ENCODE data around the gene MRPL23.

The MRPL23 gene

GRCh38 chr11:1948389-1948788, 1.3 kb downstream of the MRPL23 start:
- Histone ChIP-seq H3K36me3 (ENCODE audit: control insufficient read depth, insufficient read depth, low read length) (no peaks in the 10 kb centered on the region), H3K27me3 (ENCODE audit: control insufficient read depth, insufficient read depth, low read length) (no peaks in the 10 kb centered on the region), H3K27ac (ENCODE audit: low read depth, low read length) (no peak overlapping the region), H3K4me3 (ENCODE audit: low read depth, low read length) (no peak overlapping the region), H3K9me3 (ENCODE audit: control insufficient read depth, insufficient read depth, low read length) (no peaks in the 10 kb centered on the region), H3K9ac (ENCODE audit: low read depth, low read length) (no peak overlapping the region), H3K4me1 (ENCODE audit: control insufficient read depth, insufficient read depth, low read length) (no peaks in the 10 kb centered on the region)

GRCh38 chr11:1949302-1949701, 2.2 kb downstream of the MRPL23 start:
- Histone ChIP-seq H3K9me3 (ENCODE audit: control insufficient read depth, insufficient read depth, low read length) (no peaks in the 10 kb centered on the region), H3K27ac (ENCODE audit: low read depth, low read length) (no peak overlapping the region), H3K9ac (ENCODE audit: low read depth, low read length) (no peak overlapping the region), H3K27me3 (ENCODE audit: control insufficient read depth, insufficient read depth, low read length) (no peaks in the 10 kb centered on the region), H3K36me3 (ENCODE audit: control insufficient read depth, insufficient read depth, low read length) (no peaks in the 10 kb centered on the region), H3K4me3 (ENCODE audit: low read depth, low read length) (no peak overlapping the region), H3K4me1 (ENCODE audit: control insufficient read depth, insufficient read depth, low read length) (no peaks in the 10 kb centered on the region)

GRCh38 chr11:1949922-1950321, 2.8 kb downstream of the MRPL23 start:
- Histone ChIP-seq H3K9ac (ENCODE audit: low read depth, low read length) (no peak overlapping the region), H3K36me3 (ENCODE audit: control insufficient read depth, insufficient read depth, low read length) (no peaks in the 10 kb centered on the region), H3K4me1 (ENCODE audit: control insufficient read depth, insufficient read depth, low read length) (no peaks in the 10 kb centered on the region), H3K27ac (ENCODE audit: low read depth, low read length) (no peak overlapping the region), H3K9me3 (ENCODE audit: control insufficient read depth, insufficient read depth, low read length) (no peaks in the 10 kb centered on the region), H3K4me3 (ENCODE audit: low read depth, low read length) (no peak overlapping the region), H3K27me3 (ENCODE audit: control insufficient read depth, insufficient read depth, low read length) (no peaks in the 10 kb centered on the region)

- Histone ChIP-seq H3K4me1 (ENCODE audit: control insufficient read depth, insufficient read depth, low read length) (no peaks in the 10 kb centered on the region), H3K4me3 (ENCODE audit: low read depth, low read length) (no peak overlapping the region), H3K27ac (ENCODE audit: low read depth, low read length) (no peak overlapping the region)
These were observed 5.8 kb downstream of the MRPL23 start for GRCh38 chr11:1952806-1953482.

GRCh38 chr11:1953489-1954266, 6.5 kb downstream of the MRPL23 start:
- no peak overlapping the region for H3K27ac ChIP-seq (ENCODE audit: low read depth, low read length)
- H3K9ac ChIP-seq (ENCODE audit: low read depth, low read length), result no peak overlapping the region
- no peaks in the 10 kb centered on the region for H3K27me3 ChIP-seq (ENCODE audit: control insufficient read depth, insufficient read depth, low read length)
- H3K4me3 ChIP-seq (ENCODE audit: low read depth, low read length), result no peak overlapping the region
- H3K36me3 ChIP-seq (ENCODE audit: control insufficient read depth, insufficient read depth, low read length), result no peaks in the 10 kb centered on the region
- no peaks in the 10 kb centered on the region for H3K4me1 ChIP-seq (ENCODE audit: control insufficient read depth, insufficient read depth, low read length)
- no peaks in the 10 kb centered on the region for H3K9me3 ChIP-seq (ENCODE audit: control insufficient read depth, insufficient read depth, low read length)

More at GRCh38 chr11:1952806-1953482, 5.8 kb downstream of the MRPL23 start:
- Histone ChIP-seq H3K9ac (ENCODE audit: low read depth, low read length) (no peak overlapping the region), H3K36me3 (ENCODE audit: control insufficient read depth, insufficient read depth, low read length) (no peaks in the 10 kb centered on the region), H3K27me3 (ENCODE audit: control insufficient read depth, insufficient read depth, low read length) (no peaks in the 10 kb centered on the region), H3K9me3 (ENCODE audit: control insufficient read depth, insufficient read depth, low read length) (no peaks in the 10 kb centered on the region)

- Histone ChIP-seq H3K27me3 (ENCODE audit: control insufficient read depth, insufficient read depth, low read length) (no peaks in the 10 kb centered on the region), H3K9me3 (ENCODE audit: control insufficient read depth, insufficient read depth, low read length) (no peaks in the 10 kb centered on the region), H3K27ac (ENCODE audit: low read depth, low read length) (no peak overlapping the region), H3K36me3 (ENCODE audit: control insufficient read depth, insufficient read depth, low read length) (no peaks in the 10 kb centered on the region), H3K4me1 (ENCODE audit: control insufficient read depth, insufficient read depth, low read length) (no peaks in the 10 kb centered on the region), H3K9ac (ENCODE audit: low read depth, low read length) (no peak overlapping the region), H3K4me3 (ENCODE audit: low read depth, low read length) (no peak overlapping the region)
These were observed 11.2 kb downstream of the MRPL23 start for GRCh38 chr11:1958367-1958766.

GRCh38 chr11:1959786-1960185, 12.7 kb downstream of the MRPL23 start:
- no peak overlapping the region for H3K4me3 ChIP-seq (ENCODE audit: low read depth, low read length)
- H3K4me1 ChIP-seq (ENCODE audit: control insufficient read depth, insufficient read depth, low read length), result no peaks in the 10 kb centered on the region
- H3K27me3 ChIP-seq (ENCODE audit: control insufficient read depth, insufficient read depth, low read length), result no peaks in the 10 kb centered on the region
- no peaks in the 10 kb centered on the region for H3K9me3 ChIP-seq (ENCODE audit: control insufficient read depth, insufficient read depth, low read length)
- H3K27ac ChIP-seq (ENCODE audit: low read depth, low read length), result no peak overlapping the region
- H3K36me3 ChIP-seq (ENCODE audit: control insufficient read depth, insufficient read depth, low read length), result no peaks in the 10 kb centered on the region
- no peak overlapping the region for H3K9ac ChIP-seq (ENCODE audit: low read depth, low read length)

- Histone ChIP-seq H3K36me3 (ENCODE audit: control insufficient read depth, insufficient read depth, low read length) (no peaks in the 10 kb centered on the region), H3K4me1 (ENCODE audit: control insufficient read depth, insufficient read depth, low read length) (no peaks in the 10 kb centered on the region), H3K27ac (ENCODE audit: low read depth, low read length) (no peak overlapping the region), H3K9me3 (ENCODE audit: control insufficient read depth, insufficient read depth, low read length) (no peaks in the 10 kb centered on the region), H3K27me3 (ENCODE audit: control insufficient read depth, insufficient read depth, low read length) (no peaks in the 10 kb centered on the region), H3K9ac (ENCODE audit: low read depth, low read length) (no peak overlapping the region), H3K4me3 (ENCODE audit: low read depth, low read length) (no peak overlapping the region)
These were observed 16.7 kb downstream of the MRPL23 start for GRCh38 chr11:1963864-1964263.

- Histone ChIP-seq H3K27me3 (ENCODE audit: control insufficient read depth, insufficient read depth, low read length) (no peaks in the 10 kb centered on the region), H3K4me1 (ENCODE audit: control insufficient read depth, insufficient read depth, low read length) (no peaks in the 10 kb centered on the region), H3K4me3 (ENCODE audit: low read depth, low read length) (no peak overlapping the region), H3K9me3 (ENCODE audit: control insufficient read depth, insufficient read depth, low read length) (no peaks in the 10 kb centered on the region), H3K9ac (ENCODE audit: low read depth, low read length) (no peak overlapping the region), H3K36me3 (ENCODE audit: control insufficient read depth, insufficient read depth, low read length) (no peaks in the 10 kb centered on the region), H3K27ac (ENCODE audit: low read depth, low read length) (no peak overlapping the region)
These were observed 17.2 kb downstream of the MRPL23 start for GRCh38 chr11:1964348-1964747.

- Histone ChIP-seq H3K36me3 (ENCODE audit: control insufficient read depth, insufficient read depth, low read length) (no peaks in the 10 kb centered on the region), H3K9ac (ENCODE audit: low read depth, low read length) (no peak overlapping the region), H3K4me3 (ENCODE audit: low read depth, low read length) (no peak overlapping the region), H3K27ac (ENCODE audit: low read depth, low read length) (no peak overlapping the region), H3K4me1 (ENCODE audit: control insufficient read depth, insufficient read depth, low read length) (no peaks in the 10 kb centered on the region), H3K27me3 (ENCODE audit: control insufficient read depth, insufficient read depth, low read length) (no peaks in the 10 kb centered on the region), H3K9me3 (ENCODE audit: control insufficient read depth, insufficient read depth, low read length) (no peaks in the 10 kb centered on the region)
These were observed 17.8 kb downstream of the MRPL23 start for GRCh38 chr11:1964955-1965354.

- Histone ChIP-seq H3K27ac (ENCODE audit: low read depth, low read length) (no peak overlapping the region), H3K36me3 (ENCODE audit: control insufficient read depth, insufficient read depth, low read length) (no peaks in the 10 kb centered on the region), H3K9ac (ENCODE audit: low read depth, low read length) (no peak overlapping the region), H3K9me3 (ENCODE audit: control insufficient read depth, insufficient read depth, low read length) (no peaks in the 10 kb centered on the region), H3K4me1 (ENCODE audit: control insufficient read depth, insufficient read depth, low read length) (no peaks in the 10 kb centered on the region), H3K27me3 (ENCODE audit: control insufficient read depth, insufficient read depth, low read length) (no peaks in the 10 kb centered on the region), H3K4me3 (ENCODE audit: low read depth, low read length) (no peak overlapping the region)
These were observed 19.4 kb downstream of the MRPL23 start for GRCh38 chr11:1966531-1966930.

All from HUES48 (cell line).